Endometrial microvascular endothelial cells (primary cell): ENCODE results near the gene MMD2. TPM values are rescaled to one million over a fixed set of nuclear protein-coding genes. Genes with fewer than 3 reads are reported as not detected.

Experiments
- total RNA-seq: library from RNA; depleted of rRNA; stranded (reverse); fragments of >200 nt; gene quantifications from one replicate; pipeline ENCODE4 v1.2.3, GENCODE V29; 2015; ENCODE audit errors: inconsistent ontology term

Gene MMD2
- total RNA-seq, 1 donor from 2014 or later: not detected

Other genes starting within 250 kb of the MMD2 start
- 25.6 TPM for gene AP5Z1, start 183.6 kb downstream of the MMD2 start, total RNA-seq
- gene PAPOLB, start 97.2 kb downstream of the MMD2 start, total RNA-seq: not detected
- not detected for gene RADIL, start 75.5 kb downstream of the MMD2 start, total RNA-seq
- gene RBAK, start 86.7 kb upstream of the MMD2 start, total RNA-seq: 4.6 TPM
- 62.3 TPM for gene WIPI2, start 231.0 kb upstream of the MMD2 start, total RNA-seq